Fibroblast of lung (primary cell): ENCODE data around the gene EXOC6. TPM values are rescaled to one million over a fixed set of nuclear protein-coding genes. Genes with fewer than 3 reads are reported as not detected.

Source experiments
- DNase-seq, 2 donors: peaks; one replicate each; pipeline versions ENCODE4 v3.0.0 to v3.0.0-alpha.2; 2010; ENCODE audit warnings: low read depth in 2 of 2
- H2AFZ ChIP-seq: 2 replicates; pipeline ENCODE4 v1.5.1; 2012; ENCODE audit warnings: low read length, control low read depth, inconsistent platforms
- H3K27ac ChIP-seq: 2 replicates; pipeline ENCODE4 v1.5.1; 2011; ENCODE audit warnings: low read length, control low read depth; ENCODE audit not compliant: insufficient read depth
- H3K27me3 ChIP-seq: 2 replicates; pipeline ENCODE4 v1.5.1; 2011; ENCODE audit warnings: mild to moderate bottlenecking, low read length; ENCODE audit not compliant: control insufficient read depth, insufficient read depth
- H3K36me3 ChIP-seq: 2 replicates; pipeline ENCODE4 v1.5.1; 2011; ENCODE audit warnings: low read length; ENCODE audit not compliant: control insufficient read depth, insufficient read depth
- H3K4me1 ChIP-seq: 2 replicates; pipeline ENCODE4 v1.5.1; 2011; ENCODE audit warnings: low read length; ENCODE audit not compliant: control insufficient read depth, insufficient read depth; ENCODE audit errors: extremely low read depth
- H3K4me2 ChIP-seq: 2 replicates; pipeline ENCODE4 v1.5.1; 2011; ENCODE audit warnings: low read length, control low read depth; ENCODE audit not compliant: insufficient read depth; ENCODE audit errors: extremely low read depth
- H3K4me3 ChIP-seq, 4 experiments: fragments of 200-600 bp in 1 of 4; sonication (generic) in 1 of 4; replicated peaks in 1 of 4; 2 replicates each; pipeline ENCODE4 v1.5.1; 2011 to 2016; ENCODE audit warnings: low read length in 4 of 4, low read depth in 3 of 4, mild to moderate bottlenecking in 3 of 4, control low read depth in 2 of 4, inconsistent platforms in 1 of 4, mixed read lengths in 1 of 4; ENCODE audit not compliant: insufficient read depth in 1 of 4; ENCODE audit errors: control extremely low read depth in 1 of 4
- H3K79me2 ChIP-seq: 2 replicates; pipeline ENCODE4 v1.5.1; 2012; ENCODE audit warnings: mild to moderate bottlenecking, low read length, inconsistent platforms; ENCODE audit not compliant: control insufficient read depth, insufficient read depth
- H3K9ac ChIP-seq: 2 replicates; pipeline ENCODE4 v1.5.1; 2011; ENCODE audit warnings: mild to moderate bottlenecking, low read length, control low read depth; ENCODE audit not compliant: insufficient read depth
- H3K9me3 ChIP-seq: 2 replicates; pipeline ENCODE4 v1.5.1; 2012; ENCODE audit warnings: low read depth, low read length; ENCODE audit not compliant: control insufficient read depth, insufficient read depth
- H4K20me1 ChIP-seq: 2 replicates; pipeline ENCODE4 v1.5.1; 2011; ENCODE audit warnings: low read length; ENCODE audit not compliant: control insufficient read depth, insufficient read depth; ENCODE audit errors: extremely low read depth
- CTCF ChIP-seq, 2 donors: IDR thresholded peaks in 1 of 2; conservative IDR thresholded peaks in 1 of 2; 1 replicate in 1 of 2; 2 replicates in 1 of 2; pipeline ENCODE4 v1.5.1; 2011 to 2012; ENCODE audit warnings: low read length in 2 of 2, control low read depth in 1 of 2, inconsistent platforms in 1 of 2, low read depth in 1 of 2, mild to moderate bottlenecking in 1 of 2
- EZH2 ChIP-seq: IDR thresholded peaks from 2 replicates; pipeline ENCODE4 v1.5.1; 2012; ENCODE audit warnings: low read length, control low read depth, mild to moderate bottlenecking; ENCODE audit errors: missing control alignments
- polyA plus RNA-seq, 2 donors: library from polyadenylated mRNA; depleted of rRNA in 1 of 2; stranded (reverse) in 1 of 2; unstranded in 1 of 2; fragments of >200 nt; gene quantifications; 2 replicates each; pipeline ENCODE4 v1.2.1, GENCODE V29; 2011 to 2012; ENCODE audit warnings: missing spikeins in 1 of 2
- total RNA-seq: library from RNA; depleted of rRNA; stranded (reverse); fragments of >200 nt; gene quantifications from 2 replicates; pipeline ENCODE4 v1.2.1, GENCODE V29; 2014

Gene EXOC6
- total and polyA plus RNA-seq, 2 donors (not counting 1 experiment from before 2014, with no cell fraction given), result 6.2 to 9.2 TPM

- H3K9ac ChIP-seq, result no peak overlapping the region
- no peaks in the 10 kb centered on the region for H3K4me1 ChIP-seq
- peak overlapping the region; percentile 51 for H3K4me2 ChIP-seq
- peaks cover 19% of the 10 kb centered on the region for H3K27me3 ChIP-seq
- H3K36me3 ChIP-seq, result no peaks in the 10 kb centered on the region
- H4K20me1 ChIP-seq, result no peaks in the 10 kb centered on the region
- no peak overlapping the region for H3K27ac ChIP-seq
- H3K9me3 ChIP-seq, result no peaks in the 10 kb centered on the region
- no peak for DNase-seq
- H3K79me2 ChIP-seq, result no peaks in the 10 kb centered on the region
- peak overlapping the region in 2 of 4 experiments; percentile 18 to 39 for H3K4me3 ChIP-seq
- TF ChIP-seq CTCF (conservative IDR thresholded peaks at IDR 0.05 in 1 of 2, IDR thresholded peaks at IDR 0.05 in 1 of 2; ENCODE audit: low read depth in 1 of 2, low read length in 2 of 2) (no peak), EZH2 (no peak)
- peak overlapping the region; percentile 36 for H2AFZ ChIP-seq
Observed at GRCh38 chr10:93079663-93080349, 231.5 kb downstream of the EXOC6 start.

- Histone ChIP-seq H3K9ac (no peak overlapping the region), H3K4me3 (peak overlapping the region in 2 of 4 experiments; percentile 18 to 39), H3K27ac (no peak overlapping the region), H2AFZ (peak overlapping the region; percentile 36), H4K20me1 (no peaks in the 10 kb centered on the region), H3K9me3 (no peaks in the 10 kb centered on the region), H3K36me3 (no peaks in the 10 kb centered on the region), H3K4me2 (peak overlapping the region; percentile 51), H3K4me1 (no peaks in the 10 kb centered on the region), H3K79me2 (no peaks in the 10 kb centered on the region), H3K27me3 (peaks cover 12% of the 10 kb centered on the region)
- TF ChIP-seq EZH2 (no peak), CTCF (conservative IDR thresholded peaks at IDR 0.05 in 1 of 2, IDR thresholded peaks at IDR 0.05 in 1 of 2; ENCODE audit: low read depth in 1 of 2, low read length in 2 of 2) (peak; percentile 78 to 92)
- peak; percentile 40 to 61 for DNase-seq
Observed at GRCh38 chr10:93080350-93081046, 232.2 kb downstream of the EXOC6 start.

- Histone ChIP-seq H3K27ac (no peak overlapping the region), H3K9me3 (no peaks in the 10 kb centered on the region), H2AFZ (no peak overlapping the region), H3K36me3 (no peaks in the 10 kb centered on the region), H3K79me2 (no peaks in the 10 kb centered on the region), H4K20me1 (no peaks in the 10 kb centered on the region), H3K27me3 (peaks cover 6% of the 10 kb centered on the region), H3K4me1 (no peaks in the 10 kb centered on the region), H3K4me3 (no peak overlapping the region), H3K9ac (no peak overlapping the region), H3K4me2 (no peak overlapping the region)
- TF ChIP-seq CTCF (conservative IDR thresholded peaks at IDR 0.05 in 1 of 2, IDR thresholded peaks at IDR 0.05 in 1 of 2; ENCODE audit: low read depth in 1 of 2, low read length in 2 of 2) (no peak), EZH2 (no peak)
- no peak for DNase-seq
Observed at GRCh38 chr10:93081318-93081717, 233.0 kb downstream of the EXOC6 start.
